H1 (cell line): ENCODE measurements around the gene TAF12. TPM values are rescaled to one million over a fixed set of nuclear protein-coding genes. Genes with fewer than 3 reads are reported as not detected.

ENCODE experiments used
- CTCF ChIP-seq, 3 experiments: IDR thresholded peaks; 1 replicate in 2 of 3; 2 replicates in 1 of 3; pipeline versions ENCODE4 v1.5.1 to v1.6.1; 2011; ENCODE audit warnings: low read length in 3 of 3, mild to moderate bottlenecking in 3 of 3, inconsistent platforms in 2 of 3, low read depth in 1 of 3, moderate library complexity in 1 of 3; ENCODE audit not compliant: insufficient read depth in 1 of 3; ENCODE audit errors: control extremely low read depth in 1 of 3
- POLR2AphosphoS5 ChIP-seq: IDR thresholded peaks from 2 replicates; pipeline ENCODE4 v1.6.1; 2011; ENCODE audit warnings: low read depth, low read length
- POU5F1 ChIP-seq: IDR thresholded peaks from 2 replicates; pipeline ENCODE4 v1.6.1; 2011; ENCODE audit warnings: low read depth, mild to moderate bottlenecking, low read length, moderate library complexity
- polyA plus RNA-seq, 7 experiments: library from polyadenylated mRNA; depleted of rRNA in 3 of 7; stranded (reverse) in 5 of 7; unstranded in 2 of 7; fragments of >200 nt in 5 of 7; fragments of 200-250 nt in 2 of 7; gene quantifications; 1 replicate in 5 of 7; 2 replicates in 1 of 7; 4 replicates in 1 of 7; pipeline versions ENCODE4 v1.2.1 to v1.2.3, GENCODE V29; 2011 to 2013; ENCODE audit warnings: missing spikeins in 2 of 7, mixed read lengths in 2 of 7
- total RNA-seq: library from RNA; stranded (reverse); fragmentation: NEBNext Ultra II Directional; extraction: Animal tissue kit (Norgen Biotek cat#: 25700); gene quantifications from 2 replicates; pipeline ENCODE4 v1.2.1, GENCODE V29; 2021

The TAF12 gene
- total and polyA plus RNA-seq, 2 of the 8 experiments (the other 6 are each of a cell fraction or from before 2014, with no cell fraction given), result 25.1 to 27.2 TPM

GRCh38 chr1:28671254-28671780 lies 28.4 kb upstream of the TAF12 start (continued):
- TF ChIP-seq CTCF (IDR thresholded peaks at IDR 0.05; ENCODE audit: control extremely low read depth in 1 of 3, insufficient read depth in 1 of 3, low read depth in 1 of 3, low read length in 3 of 3) (no peak), POU5F1 (no peak), POLR2AphosphoS5 (no peak)
- TF ChIP-seq, all 59 proteins: peak for 0
